A673 (cell line): Measurements from ENCODE around the gene ATXN10. TPM values are rescaled to one million over a fixed set of nuclear protein-coding genes. Genes with fewer than 3 reads are reported as not detected.

Experiments used
- BruUV-seq: library from RNA; stranded (reverse); fragments of 400-500 nt; replicated peaks from 2 replicates; lab custom pipeline; 2021; lab: Mats Ljungman, UMichigan
- CTCF ChIA-PET: fragments of 300-600 bp; sonication (Branson Sonifier 250); formaldehyde crosslinking; loops from one replicate; lab custom pipeline; 2022; ENCODE audit warnings: antibody characterized with exemption; lab: Charles Lee
- POLR2A ChIA-PET: fragments of 300-600 bp; sonication (Branson Sonifier 250); formaldehyde crosslinking; loops from one replicate; lab custom pipeline; 2022; ENCODE audit warnings: antibody characterized with exemption; ENCODE audit not compliant: low non-redundant PET; lab: Charles Lee
- DNase-seq: peaks from one replicate; pipeline ENCODE4 v3.0.0-alpha.2; 2015; ENCODE audit warnings: low spot score
- H3K27ac ChIP-seq: fragments of 200-600 bp; sonication (generic); 2 replicates; pipeline ENCODE4 v1.5.1; 2016; ENCODE audit warnings: mixed run types, low read depth, mild to moderate bottlenecking, mixed read lengths, antibody characterized with exemption, low read length; ENCODE audit not compliant: poor library complexity, severe bottlenecking
- H3K27me3 ChIP-seq: fragments of 200-600 bp; sonication (generic); replicated peaks from 2 replicates; pipeline ENCODE4 v1.6.1; 2017; ENCODE audit warnings: mixed run types, low read depth, mild to moderate bottlenecking, mixed read lengths, antibody characterized with exemption, low read length; ENCODE audit not compliant: insufficient read depth, poor library complexity
- H3K36me3 ChIP-seq: fragments of 200-600 bp; sonication (generic); 2 replicates; pipeline ENCODE4 v1.6.1; 2016; ENCODE audit warnings: mixed run types, mild to moderate bottlenecking, mixed read lengths, antibody characterized with exemption, low read length; ENCODE audit not compliant: insufficient read depth, poor library complexity, severe bottlenecking
- H3K4me1 ChIP-seq: fragments of 200-600 bp; sonication (generic); 2 replicates; pipeline ENCODE4 v1.6.1; 2017; ENCODE audit warnings: mixed run types, mild to moderate bottlenecking, mixed read lengths, antibody characterized with exemption, low read length; ENCODE audit not compliant: insufficient read depth, poor library complexity, severe bottlenecking
- H3K4me3 ChIP-seq: fragments of 200-600 bp; sonication (generic); 2 replicates; pipeline ENCODE4 v1.5.1; 2016; ENCODE audit warnings: low read depth, mixed run types, mild to moderate bottlenecking, mixed read lengths, low read length; ENCODE audit not compliant: poor library complexity, severe bottlenecking
- H3K9me3 ChIP-seq: fragments of 200-600 bp; sonication (generic); 2 replicates; pipeline ENCODE4 v1.6.1; 2016; ENCODE audit warnings: mixed run types, low read depth, mild to moderate bottlenecking, mixed read lengths, antibody characterized with exemption, low read length; ENCODE audit not compliant: poor library complexity, severe bottlenecking
- CTCF ChIP-seq: fragments of 300-800, 200-600 bp; sonication (generic); conservative IDR thresholded peaks from 2 replicates; pipeline ENCODE4 v1.5.1; 2017; ENCODE audit warnings: low read depth, mild to moderate bottlenecking, antibody characterized with exemption, low read length, moderate library complexity, mixed read lengths
- EZH2 ChIP-seq: fragments of 200-600 bp; sonication (generic); IDR thresholded peaks from 2 replicates; pipeline ENCODE4 v1.6.1; 2017; ENCODE audit warnings: borderline replicate concordance, low read depth, mild to moderate bottlenecking, mixed read lengths, antibody characterized with exemption, low read length; ENCODE audit not compliant: poor library complexity, severe bottlenecking
- intact Hi-C: fragments of 100-400 bp; cut with micrococcal nuclease; formaldehyde crosslinking; loops from one replicate; pipeline ENCODE4 v1.10.0; 2022; ENCODE audit not compliant: unreplicated experiment
- total RNA-seq: library from RNA; stranded (reverse); gene quantifications from 2 replicates; pipeline ENCODE4 v1.2.3, GENCODE V29; 2021

Gene ATXN10
- total RNA-seq, 1 experiment from 2014 or later, result 294 TPM

DNA sequence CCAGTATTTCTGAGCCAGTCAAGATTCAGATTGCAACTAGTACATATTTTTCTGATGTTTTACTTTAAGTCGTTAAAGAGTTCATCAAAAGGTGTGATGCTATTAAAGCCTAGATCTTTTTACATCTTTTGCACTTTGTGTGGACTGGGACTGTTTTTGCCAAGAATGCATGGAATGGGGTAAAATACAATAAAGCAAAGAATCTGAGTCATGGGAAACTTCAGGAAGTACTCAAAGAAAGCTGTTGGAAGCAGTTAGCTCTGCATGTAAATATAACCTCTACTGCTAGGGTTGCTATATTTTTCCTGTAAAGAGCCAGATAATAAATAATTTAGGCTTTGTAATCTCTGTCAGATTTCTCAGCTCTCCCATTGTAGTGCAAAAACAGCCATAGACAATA, 20.9 kb downstream of the ATXN10 start:
- Histone ChIP-seq H3K27me3 (no peaks in the 10 kb centered on the region), H3K36me3 (peaks cover 23% of the 10 kb centered on the region), H3K4me1 (no peaks in the 10 kb centered on the region), H3K4me3 (no peak overlapping the region), H3K9me3 (no peaks in the 10 kb centered on the region), H3K27ac (no peak overlapping the region)
- no peak for TF ChIP-seq CTCF
- TF ChIP-seq EZH2, result no peak
- BruUV-seq, result no TSS peak
- intact Hi-C loops, result no loop called here
- CTCF ChIA-PET, result no interaction called here
- POLR2A ChIA-PET, result no interaction called here
- DNase-seq, result peak; percentile 41

DNA sequence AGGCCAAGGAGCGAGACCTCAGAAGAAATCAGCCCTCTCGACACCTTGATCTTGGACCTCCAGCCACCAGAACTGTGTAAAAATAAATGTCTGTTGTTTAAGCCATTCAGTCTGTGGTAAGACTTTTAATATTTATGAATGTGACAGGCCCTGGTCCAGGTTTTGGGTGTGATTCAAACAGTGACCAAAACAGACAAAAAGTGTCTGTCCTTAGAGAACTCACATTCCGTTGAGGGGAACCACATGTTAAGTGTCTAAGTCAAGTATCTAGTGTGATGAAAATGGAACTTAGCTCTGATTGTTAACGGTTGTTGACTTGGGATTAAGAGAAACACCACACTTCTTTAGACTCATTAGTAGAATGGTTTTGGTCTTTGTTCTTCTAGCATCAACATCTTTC, 22.2 kb downstream of the ATXN10 start:
- CTCF ChIA-PET, result no interaction called here

GRCh38 chr22:45696227-45696626, 24.6 kb downstream of the ATXN10 start:
- H3K27ac ChIP-seq, result peak overlapping the region; percentile 24
- no peaks in the 10 kb centered on the region for H3K27me3 ChIP-seq
- CTCF ChIA-PET, result no interaction called here
- POLR2A ChIA-PET, result interaction anchor here (0.6 to 0.7 kb wide), 2 partner anchors 11 to 70 kb away, joined by 3 to 5 read pairs; no protein-coding TSS in a partner anchor
- no peaks in the 10 kb centered on the region for H3K4me1 ChIP-seq
- H3K4me3 ChIP-seq, result no peak overlapping the region
- TF ChIP-seq CTCF (no peak), EZH2 (no peak)
- DNase-seq, result peak; percentile 35
- no TSS peak for BruUV-seq
- H3K9me3 ChIP-seq, result no peaks in the 10 kb centered on the region
- intact Hi-C loops, result no loop called here
- peaks cover 27% of the 10 kb centered on the region for H3K36me3 ChIP-seq

More for the DNA sequence above, 22.2 kb downstream of the ATXN10 start:
- no peaks in the 10 kb centered on the region for H3K9me3 ChIP-seq
- H3K27ac ChIP-seq, result no peak overlapping the region
- H3K4me1 ChIP-seq, result no peaks in the 10 kb centered on the region
- H3K4me3 ChIP-seq, result no peak overlapping the region
- no peak for TF ChIP-seq CTCF
- TF ChIP-seq EZH2, result no peak
- no peaks in the 10 kb centered on the region for H3K27me3 ChIP-seq
- POLR2A ChIA-PET, result no interaction called here
- DNase-seq, result no peak
- BruUV-seq, result no TSS peak
- intact Hi-C loops, result no loop called here
- H3K36me3 ChIP-seq, result peaks cover 23% of the 10 kb centered on the region
